22Rv1 (cell line): Measurements from ENCODE around the gene IFT122.

ENCODE experiments used
- CTCF ChIP-seq: fragments of 450-650 bp; IDR thresholded peaks from 2 replicates; pipeline ENCODE4 v1.5.1; 2017; ENCODE audit warnings: mild to moderate bottlenecking
- ZFX ChIP-seq: fragments of 450-650 bp; IDR thresholded peaks from 2 replicates; pipeline ENCODE4 v1.6.1; 2017; ENCODE audit warnings: antibody characterized with exemption, borderline replicate concordance

- TF ChIP-seq CTCF = no peak
- TF ChIP-seq ZFX = no peak
These were observed 24.2 kb upstream of the IFT122 start for GRCh38 chr3:129415830-129416229.
